K562 (cell line): ENCODE data around the gene C6orf47. TPM values are rescaled to one million over a fixed set of nuclear protein-coding genes. Genes with fewer than 3 reads are reported as not detected.

Source experiments
- C11orf30 ChIP-seq: fragments of 450-650 bp; IDR thresholded peaks from 2 replicates; pipeline ENCODE4 v1.6.1; 2016; ENCODE audit warnings: low read depth, mild to moderate bottlenecking
- CBFB ChIP-seq: sonication (generic); formaldehyde crosslinking; IDR thresholded peaks from 2 replicates; pipeline ENCODE4 v1.4.0; 2020; ENCODE audit warnings: mild to moderate bottlenecking, missing genetic modification reagents
- CREM ChIP-seq: IDR thresholded peaks from 2 replicates; pipeline ENCODE4 v1.6.1; 2014; ENCODE audit warnings: antibody characterized with exemption, low read depth
- ESRRA ChIP-seq: fragments of 450-650 bp; IDR thresholded peaks from 2 replicates; pipeline ENCODE4 v1.6.1; 2014; ENCODE audit warnings: low read depth, mild to moderate bottlenecking, moderate library complexity, borderline replicate concordance
- HDAC2 ChIP-seq: fragments of 450-650 bp; IDR thresholded peaks from 2 replicates; pipeline ENCODE4 v1.6.1; 2016; ENCODE audit warnings: mild to moderate bottlenecking
- MAFK ChIP-seq: IDR thresholded peaks from 2 replicates; pipeline ENCODE4 v1.6.1; 2011; ENCODE audit warnings: low read length, improper control_type of control experiment
- NR2F6 ChIP-seq: fragments of 450-650 bp; formaldehyde crosslinking; IDR thresholded peaks from 2 replicates; pipeline ENCODE4 v1.4.0; 2020; ENCODE audit warnings: mild to moderate bottlenecking
- RBM34 ChIP-seq: fragments of 200-400 bp; formaldehyde crosslinking; IDR thresholded peaks from 2 replicates; pipeline ENCODE4 v1.6.1; 2018; ENCODE audit warnings: low read length, borderline replicate concordance; ENCODE audit not compliant: insufficient read depth
- ZNF121 ChIP-seq: sonication (generic); formaldehyde crosslinking; conservative IDR thresholded peaks from 2 replicates; pipeline ENCODE4 v1.8.0; 2022; ENCODE audit warnings: missing genetic modification reagents
- polyA plus RNA-seq, 8 experiments: library from polyadenylated mRNA; depleted of rRNA in 4 of 8; stranded (reverse) in 5 of 8; unstranded in 3 of 8; fragments of >200 nt; fragmentation: Nextera tagmentation in 2 of 8; fragmentation: Illumina TruSeq in 1 of 8; extraction: Ambion mirVana in 2 of 8; extraction: Trizol in 1 of 8; gene quantifications; 2 replicates each; pipeline versions ENCODE4 v1.2.1 to v1.2.3, GENCODE V29; 2011 to 2014; ENCODE audit warnings: inconsistent platforms in 1 of 8, missing spikeins in 1 of 8
- total RNA-seq, 7 experiments: library from RNA; depleted of rRNA in 6 of 7; stranded (reverse); fragments of >200 nt in 6 of 7; fragmentation: Illumina TruSeq in 2 of 7; extraction: Trizol in 2 of 7; gene quantifications; 2 replicates each; pipeline versions ENCODE4 v1.2.1 to v1.2.3, GENCODE V29; 2011 to 2021; ENCODE audit warnings: low replicate concordance in 1 of 7
- TF ChIP-seq, protein P1 (sequence below): sonication (generic); formaldehyde crosslinking; IDR thresholded peaks from 2 replicates; pipeline ENCODE4 v1.8.1; 2023; ENCODE audit warnings: missing genetic modification reagents, mild to moderate bottlenecking, borderline replicate concordance
- TF ChIP-seq, protein P2 (sequence below): fragments of 450-650 bp; IDR thresholded peaks from 2 replicates; pipeline ENCODE4 v1.6.1; 2017; ENCODE audit warnings: mild to moderate bottlenecking, moderate library complexity
- TF ChIP-seq, protein P3 (sequence below): sonication (generic); formaldehyde crosslinking; IDR thresholded peaks from 2 replicates; pipeline ENCODE4 v1.8.0; 2022; ENCODE audit warnings: missing genetic modification reagents, mild to moderate bottlenecking, moderate library complexity, borderline replicate concordance
- TF ChIP-seq, protein P4 (sequence below): sonication (generic); formaldehyde crosslinking; IDR thresholded peaks from 2 replicates; pipeline ENCODE4 v1.4.0; 2020; ENCODE audit warnings: mild to moderate bottlenecking, missing genetic modification reagents
- TF ChIP-seq, protein P5 (sequence below): fragments of 450-650 bp; formaldehyde crosslinking; IDR thresholded peaks from 2 replicates; pipeline ENCODE4 v1.4.0; 2020; ENCODE audit warnings: mild to moderate bottlenecking, moderate library complexity
- TF ChIP-seq, protein P6 (sequence below): sonication (generic); formaldehyde crosslinking; IDR thresholded peaks from 2 replicates; pipeline ENCODE4 v1.9.0; 2022; ENCODE audit warnings: mild to moderate bottlenecking, missing genetic modification reagents

The C6orf47 gene
- total and polyA plus RNA-seq, 9 of the 15 experiments (the other 6 are each of a cell fraction or from before 2014, with no cell fraction given): 0.14 to 43.8 (median 27.0) TPM

DNA sequence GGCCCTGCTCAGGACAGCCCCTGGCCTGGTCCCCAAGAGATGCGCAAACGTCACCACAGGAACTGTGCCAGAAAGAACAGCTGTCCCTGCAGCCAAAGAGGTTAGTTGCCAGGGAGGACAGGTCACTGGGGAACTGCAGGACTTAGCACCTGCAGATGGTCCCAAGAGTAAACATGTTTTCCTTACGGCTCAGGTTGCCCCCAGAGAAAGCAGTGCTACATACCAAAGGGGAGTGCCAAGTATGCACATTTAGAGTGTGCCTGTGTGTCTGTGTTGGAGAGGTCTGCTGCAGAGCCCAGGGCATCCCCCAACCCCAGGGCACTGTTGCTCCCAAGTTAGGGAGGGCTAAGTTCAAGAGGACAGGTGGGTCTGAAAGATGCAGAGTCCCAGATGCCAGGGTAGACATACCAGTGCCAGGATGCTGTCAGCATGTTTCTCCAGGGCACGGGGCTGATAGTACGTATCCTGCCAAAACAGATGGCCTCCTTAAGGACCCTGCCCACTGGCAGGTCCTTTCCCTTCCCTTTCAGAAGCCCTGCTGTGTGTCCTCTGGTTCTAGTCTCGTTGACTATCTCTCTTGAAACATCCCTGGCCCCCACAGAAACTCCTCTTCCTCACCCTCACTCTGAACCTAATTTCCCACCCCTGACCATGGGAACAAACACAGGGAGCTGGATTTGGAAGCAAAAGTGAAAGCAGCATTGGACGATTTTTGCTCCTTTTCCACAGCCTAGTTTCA, 41.3 kb upstream of the C6orf47 start (continued):
- TF ChIP-seq, protein P1, sequence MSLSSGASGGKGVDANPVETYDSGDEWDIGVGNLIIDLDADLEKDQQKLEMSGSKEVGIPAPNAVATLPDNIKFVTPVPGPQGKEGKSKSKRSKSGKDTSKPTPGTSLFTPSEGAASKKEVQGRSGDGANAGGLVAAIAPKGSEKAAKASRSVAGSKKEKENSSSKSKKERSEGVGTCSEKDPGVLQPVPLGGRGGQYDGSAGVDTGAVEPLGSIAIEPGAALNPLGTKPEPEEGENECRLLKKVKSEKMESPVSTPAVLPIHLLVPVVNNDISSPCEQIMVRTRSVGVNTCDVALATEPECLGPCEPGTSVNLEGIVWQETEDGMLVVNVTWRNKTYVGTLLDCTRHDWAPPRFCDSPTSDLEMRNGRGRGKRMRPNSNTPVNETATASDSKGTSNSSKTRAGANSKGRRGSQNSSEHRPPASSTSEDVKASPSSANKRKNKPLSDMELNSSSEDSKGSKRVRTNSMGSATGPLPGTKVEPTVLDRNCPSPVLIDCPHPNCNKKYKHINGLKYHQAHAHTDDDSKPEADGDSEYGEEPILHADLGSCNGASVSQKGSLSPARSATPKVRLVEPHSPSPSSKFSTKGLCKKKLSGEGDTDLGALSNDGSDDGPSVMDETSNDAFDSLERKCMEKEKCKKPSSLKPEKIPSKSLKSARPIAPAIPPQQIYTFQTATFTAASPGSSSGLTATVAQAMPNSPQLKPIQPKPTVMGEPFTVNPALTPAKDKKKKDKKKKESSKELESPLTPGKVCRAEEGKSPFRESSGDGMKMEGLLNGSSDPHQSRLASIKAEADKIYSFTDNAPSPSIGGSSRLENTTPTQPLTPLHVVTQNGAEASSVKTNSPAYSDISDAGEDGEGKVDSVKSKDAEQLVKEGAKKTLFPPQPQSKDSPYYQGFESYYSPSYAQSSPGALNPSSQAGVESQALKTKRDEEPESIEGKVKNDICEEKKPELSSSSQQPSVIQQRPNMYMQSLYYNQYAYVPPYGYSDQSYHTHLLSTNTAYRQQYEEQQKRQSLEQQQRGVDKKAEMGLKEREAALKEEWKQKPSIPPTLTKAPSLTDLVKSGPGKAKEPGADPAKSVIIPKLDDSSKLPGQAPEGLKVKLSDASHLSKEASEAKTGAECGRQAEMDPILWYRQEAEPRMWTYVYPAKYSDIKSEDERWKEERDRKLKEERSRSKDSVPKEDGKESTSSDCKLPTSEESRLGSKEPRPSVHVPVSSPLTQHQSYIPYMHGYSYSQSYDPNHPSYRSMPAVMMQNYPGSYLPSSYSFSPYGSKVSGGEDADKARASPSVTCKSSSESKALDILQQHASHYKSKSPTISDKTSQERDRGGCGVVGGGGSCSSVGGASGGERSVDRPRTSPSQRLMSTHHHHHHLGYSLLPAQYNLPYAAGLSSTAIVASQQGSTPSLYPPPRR (CRISPR knock-in tag): no peak; the same call in 1 of the 2 replicates
- no peak for TF ChIP-seq C11orf30
- TF ChIP-seq, protein P2, sequence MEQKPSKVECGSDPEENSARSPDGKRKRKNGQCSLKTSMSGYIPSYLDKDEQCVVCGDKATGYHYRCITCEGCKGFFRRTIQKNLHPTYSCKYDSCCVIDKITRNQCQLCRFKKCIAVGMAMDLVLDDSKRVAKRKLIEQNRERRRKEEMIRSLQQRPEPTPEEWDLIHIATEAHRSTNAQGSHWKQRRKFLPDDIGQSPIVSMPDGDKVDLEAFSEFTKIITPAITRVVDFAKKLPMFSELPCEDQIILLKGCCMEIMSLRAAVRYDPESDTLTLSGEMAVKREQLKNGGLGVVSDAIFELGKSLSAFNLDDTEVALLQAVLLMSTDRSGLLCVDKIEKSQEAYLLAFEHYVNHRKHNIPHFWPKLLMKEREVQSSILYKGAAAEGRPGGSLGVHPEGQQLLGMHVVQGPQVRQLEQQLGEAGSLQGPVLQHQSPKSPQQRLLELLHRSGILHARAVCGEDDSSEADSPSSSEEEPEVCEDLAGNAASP: no peak
- TF ChIP-seq NR2F6 (CRISPR knock-in tag): no peak
- no peak for TF ChIP-seq ESRRA
- TF ChIP-seq, protein P3, sequence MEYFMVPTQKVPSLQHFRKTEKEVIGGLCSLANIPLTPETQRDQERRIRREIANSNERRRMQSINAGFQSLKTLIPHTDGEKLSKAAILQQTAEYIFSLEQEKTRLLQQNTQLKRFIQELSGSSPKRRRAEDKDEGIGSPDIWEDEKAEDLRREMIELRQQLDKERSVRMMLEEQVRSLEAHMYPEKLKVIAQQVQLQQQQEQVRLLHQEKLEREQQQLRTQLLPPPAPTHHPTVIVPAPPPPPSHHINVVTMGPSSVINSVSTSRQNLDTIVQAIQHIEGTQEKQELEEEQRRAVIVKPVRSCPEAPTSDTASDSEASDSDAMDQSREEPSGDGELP (CRISPR knock-in tag): peak; percentile 82; the same call in 1 of the 2 replicates
- peak; percentile 45; the same call in 1 of the 2 replicates for TF ChIP-seq CREM
- no peak for TF ChIP-seq RBM34
- TF ChIP-seq, protein P4, sequence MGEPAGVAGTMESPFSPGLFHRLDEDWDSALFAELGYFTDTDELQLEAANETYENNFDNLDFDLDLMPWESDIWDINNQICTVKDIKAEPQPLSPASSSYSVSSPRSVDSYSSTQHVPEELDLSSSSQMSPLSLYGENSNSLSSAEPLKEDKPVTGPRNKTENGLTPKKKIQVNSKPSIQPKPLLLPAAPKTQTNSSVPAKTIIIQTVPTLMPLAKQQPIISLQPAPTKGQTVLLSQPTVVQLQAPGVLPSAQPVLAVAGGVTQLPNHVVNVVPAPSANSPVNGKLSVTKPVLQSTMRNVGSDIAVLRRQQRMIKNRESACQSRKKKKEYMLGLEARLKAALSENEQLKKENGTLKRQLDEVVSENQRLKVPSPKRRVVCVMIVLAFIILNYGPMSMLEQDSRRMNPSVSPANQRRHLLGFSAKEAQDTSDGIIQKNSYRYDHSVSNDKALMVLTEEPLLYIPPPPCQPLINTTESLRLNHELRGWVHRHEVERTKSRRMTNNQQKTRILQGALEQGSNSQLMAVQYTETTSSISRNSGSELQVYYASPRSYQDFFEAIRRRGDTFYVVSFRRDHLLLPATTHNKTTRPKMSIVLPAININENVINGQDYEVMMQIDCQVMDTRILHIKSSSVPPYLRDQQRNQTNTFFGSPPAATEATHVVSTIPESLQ: 0 out of 2 replicates have a peak, but pooled peaks have one; percentile 57
- no peak for TF ChIP-seq HDAC2
- peak; percentile 67; the same call in 1 of the 2 replicates for TF ChIP-seq CBFB (CRISPR knock-in tag)
- TF ChIP-seq, protein P5, sequence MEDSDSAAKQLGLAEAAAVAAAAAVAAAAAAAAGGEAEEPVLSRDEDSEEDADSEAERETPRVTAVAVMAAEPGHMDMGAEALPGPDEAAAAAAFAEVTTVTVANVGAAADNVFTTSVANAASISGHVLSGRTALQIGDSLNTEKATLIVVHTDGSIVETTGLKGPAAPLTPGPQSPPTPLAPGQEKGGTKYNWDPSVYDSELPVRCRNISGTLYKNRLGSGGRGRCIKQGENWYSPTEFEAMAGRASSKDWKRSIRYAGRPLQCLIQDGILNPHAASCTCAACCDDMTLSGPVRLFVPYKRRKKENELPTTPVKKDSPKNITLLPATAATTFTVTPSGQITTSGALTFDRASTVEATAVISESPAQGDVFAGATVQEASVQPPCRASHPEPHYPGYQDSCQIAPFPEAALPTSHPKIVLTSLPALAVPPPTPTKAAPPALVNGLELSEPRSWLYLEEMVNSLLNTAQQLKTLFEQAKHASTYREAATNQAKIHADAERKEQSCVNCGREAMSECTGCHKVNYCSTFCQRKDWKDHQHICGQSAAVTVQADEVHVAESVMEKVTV (CRISPR knock-in tag): no peak
- TF ChIP-seq MAFK: no peak
- TF ChIP-seq ZNF121: no peak
- TF ChIP-seq, protein P6, sequence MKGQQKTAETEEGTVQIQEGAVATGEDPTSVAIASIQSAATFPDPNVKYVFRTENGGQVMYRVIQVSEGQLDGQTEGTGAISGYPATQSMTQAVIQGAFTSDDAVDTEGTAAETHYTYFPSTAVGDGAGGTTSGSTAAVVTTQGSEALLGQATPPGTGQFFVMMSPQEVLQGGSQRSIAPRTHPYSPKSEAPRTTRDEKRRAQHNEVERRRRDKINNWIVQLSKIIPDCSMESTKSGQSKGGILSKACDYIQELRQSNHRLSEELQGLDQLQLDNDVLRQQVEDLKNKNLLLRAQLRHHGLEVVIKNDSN (CRISPR knock-in tag): peak; percentile 62; the same call in 1 of the 2 replicates
